H1 (cell line): ENCODE results near the gene CTSH. TPM values are rescaled to one million over a fixed set of nuclear protein-coding genes. Genes with fewer than 3 reads are reported as not detected.

ENCODE experiments used
- CTCF ChIA-PET: fragments of 300-600 bp; sonication (Branson Sonifier 250); formaldehyde crosslinking; loops from one replicate; lab custom pipeline; 2021; ENCODE audit not compliant: partially characterized antibody; lab: Charles Lee
- POLR2A ChIA-PET: fragments of 300-600 bp; sonication (Branson Sonifier 250); formaldehyde crosslinking; loops from one replicate; lab custom pipeline; 2021; ENCODE audit warnings: inconsistent platforms; ENCODE audit not compliant: partially characterized antibody; lab: Charles Lee
- DNase-seq, 2 experiments: peaks; one replicate each; pipeline versions ENCODE4 v3.0.0 to v3.0.0-alpha.2; 2010 to 2022; ENCODE audit warnings: low spot score in 2 of 2, low read depth in 1 of 2, mixed read lengths in 1 of 2
- FAIRE-seq: peaks from 2 replicates; lab custom pipeline; 2011; peaks lifted over from hg19 to GRCh38; lab: Jason Lieb, UNC
- H2AFZ ChIP-seq: 2 replicates; pipeline ENCODE4 v1.8.1; 2012; ENCODE audit warnings: low read length, inconsistent platforms
- H2AK5ac ChIP-seq: 2 replicates; pipeline ENCODE4 v1.6.1; 2013; ENCODE audit warnings: low read depth, low read length
- H2BK120ac ChIP-seq: replicated peaks from 2 replicates; pipeline ENCODE3; 2013; ENCODE audit warnings: low read depth, low read length, inconsistent platforms
- H2BK12ac ChIP-seq: 2 replicates; pipeline ENCODE4 v1.6.1; 2013; ENCODE audit warnings: low read depth, low read length
- H2BK15ac ChIP-seq: 2 replicates; pipeline ENCODE4 v1.6.1; 2013; ENCODE audit warnings: low read length
- H2BK20ac ChIP-seq: 2 replicates; pipeline ENCODE4 v1.6.1; 2013; ENCODE audit warnings: low read length
- H2BK5ac ChIP-seq: 2 replicates; pipeline ENCODE4 v1.6.1; 2013; ENCODE audit warnings: low read depth, low read length
- H3K14ac ChIP-seq: 2 replicates; pipeline ENCODE4 v1.6.1; 2013; ENCODE audit warnings: inconsistent platforms; ENCODE audit not compliant: insufficient read length
- H3K18ac ChIP-seq: 2 replicates; pipeline ENCODE4 v1.6.1; 2013; ENCODE audit warnings: low read length; ENCODE audit errors: extremely low read depth
- H3K23ac ChIP-seq: 2 replicates; pipeline ENCODE4 v1.6.1; 2013; ENCODE audit warnings: inconsistent platforms; ENCODE audit not compliant: insufficient read length
- H3K23me2 ChIP-seq: 2 replicates; pipeline ENCODE4 v1.6.1; 2013; ENCODE audit warnings: low read depth, low read length
- H3K27ac ChIP-seq: 2 replicates; pipeline ENCODE4 v1.6.1; 2011; ENCODE audit warnings: low read depth, low read length, inconsistent platforms
- H3K27me3 ChIP-seq, 4 experiments: replicated peaks in 1 of 4; 1 replicate in 1 of 4; 2 replicates in 3 of 4; pipeline versions ENCODE4 v1.6.1 to v1.8.1; 2011 to 2013; ENCODE audit warnings: low read length in 3 of 4, mild to moderate bottlenecking in 3 of 4, inconsistent platforms in 2 of 4, mixed read lengths in 2 of 4, moderate library complexity in 1 of 4; ENCODE audit not compliant: control insufficient read depth in 3 of 4, insufficient read depth in 3 of 4; ENCODE audit errors: extremely low read depth in 1 of 4
- H3K36me3 ChIP-seq, 4 experiments: 2 replicates each; pipeline versions ENCODE4 v1.6.1 to v1.8.1; 2011 to 2013; ENCODE audit warnings: mild to moderate bottlenecking in 4 of 4, low read length in 3 of 4, moderate library complexity in 2 of 4, control low read depth in 1 of 4, inconsistent platforms in 1 of 4; ENCODE audit not compliant: insufficient read depth in 4 of 4, control insufficient read depth in 2 of 4
- H3K4ac ChIP-seq: replicated peaks from 2 replicates; pipeline ENCODE3; 2013; ENCODE audit warnings: low read length, low read depth, mixed read lengths, inconsistent platforms; ENCODE audit not compliant: insufficient read length
- H3K4me1 ChIP-seq, 4 experiments: replicated peaks in 1 of 4; 1 replicate in 1 of 4; 2 replicates in 3 of 4; pipeline versions ENCODE4 v1.6.1 to v1.8.1; 2011 to 2013; ENCODE audit warnings: low read length in 3 of 4, inconsistent platforms in 2 of 4, mixed read lengths in 1 of 4; ENCODE audit not compliant: insufficient read depth in 4 of 4, control insufficient read depth in 3 of 4
- H3K4me2 ChIP-seq, 2 experiments: 2 replicates each; pipeline versions ENCODE4 v1.6.1 to v1.8.1; 2011 to 2013; ENCODE audit warnings: low read depth in 2 of 2, low read length in 2 of 2, control low read depth in 1 of 2, inconsistent platforms in 1 of 2, mild to moderate bottlenecking in 1 of 2; ENCODE audit not compliant: insufficient read depth in 1 of 2
- H3K4me3 ChIP-seq, 4 experiments: fragments of 200-600, 300-600 bp in 1 of 4; sonication (generic), shearing (Covaris generic), sonication (Bioruptor Twin) in 1 of 4; 2 replicates each; pipeline versions ENCODE4 v1.5.1 to v1.8.1; 2011 to 2016; ENCODE audit warnings: low read length in 4 of 4, low read depth in 3 of 4, control low read depth in 2 of 4, inconsistent platforms in 2 of 4, mild to moderate bottlenecking in 2 of 4, mixed read lengths in 1 of 4, moderate library complexity in 1 of 4; ENCODE audit not compliant: insufficient read depth in 2 of 4; ENCODE audit errors: extremely low read depth in 1 of 4
- H3K56ac ChIP-seq: replicated peaks from 2 replicates; pipeline ENCODE3; 2013; ENCODE audit warnings: low read depth, mild to moderate bottlenecking, mixed read lengths, low read length, inconsistent platforms; ENCODE audit not compliant: insufficient read length
- H3K79me1 ChIP-seq: 2 replicates; pipeline ENCODE4 v1.6.1; 2013; ENCODE audit warnings: low read depth, low read length, control low read depth
- H3K79me2 ChIP-seq, 2 experiments: 2 replicates each; pipeline versions ENCODE4 v1.6.1 to v1.8.1; 2012 to 2013; ENCODE audit warnings: low read length in 2 of 2, mild to moderate bottlenecking in 2 of 2, inconsistent platforms in 1 of 2; ENCODE audit not compliant: insufficient read depth in 2 of 2, control insufficient read depth in 1 of 2
- H3K9ac ChIP-seq, 4 experiments: replicated peaks in 1 of 4; 1 replicate in 1 of 4; 2 replicates in 3 of 4; pipeline versions ENCODE4 v1.6.1 to v1.8.1; 2011 to 2013; ENCODE audit warnings: low read depth in 3 of 4, low read length in 3 of 4, control low read depth in 2 of 4, mild to moderate bottlenecking in 2 of 4, moderate library complexity in 2 of 4, inconsistent platforms in 1 of 4; ENCODE audit errors: extremely low read depth in 1 of 4
- H3K9me3 ChIP-seq, 2 experiments: 2 replicates each; pipeline versions ENCODE4 v1.6.1 to v1.8.1; 2012 to 2013; ENCODE audit warnings: mild to moderate bottlenecking in 2 of 2, moderate library complexity in 2 of 2, control low read depth in 1 of 2, inconsistent platforms in 1 of 2, low read depth in 1 of 2, low read length in 1 of 2, mixed read lengths in 1 of 2; ENCODE audit not compliant: insufficient read depth in 2 of 2
- H4K20me1 ChIP-seq, 2 experiments: replicated peaks in 1 of 2; 2 replicates each; pipeline versions ENCODE3 to v1.8.1; 2011 to 2013; ENCODE audit warnings: inconsistent platforms in 2 of 2, low read length in 2 of 2, mild to moderate bottlenecking in 1 of 2; ENCODE audit not compliant: insufficient read depth in 2 of 2, control insufficient read depth in 1 of 2
- H4K5ac ChIP-seq: 2 replicates; pipeline ENCODE4 v1.6.1; 2013; ENCODE audit warnings: low read length, low read depth, mixed read lengths, inconsistent platforms; ENCODE audit not compliant: insufficient read length
- H4K8ac ChIP-seq: 2 replicates; pipeline ENCODE4 v1.8.0; 2013; ENCODE audit warnings: mild to moderate bottlenecking, moderate library complexity, low read length, inconsistent platforms; ENCODE audit not compliant: insufficient read depth; ENCODE audit errors: extremely low read depth
- H4K91ac ChIP-seq: replicated peaks from 2 replicates; pipeline ENCODE3; 2013; ENCODE audit warnings: low read length, mixed read lengths, inconsistent platforms; ENCODE audit not compliant: insufficient read length
- BCL11A ChIP-seq, 2 experiments: IDR thresholded peaks; one replicate each; pipeline ENCODE4 v1.6.1; 2011; ENCODE audit warnings: low read depth in 2 of 2, low read length in 2 of 2, mild to moderate bottlenecking in 2 of 2
- FOSL1 ChIP-seq: IDR thresholded peaks from 2 replicates; pipeline ENCODE4 v1.6.1; 2011; ENCODE audit warnings: mild to moderate bottlenecking, low read depth, low read length, moderate library complexity; ENCODE audit not compliant: insufficient read depth
- RNF2 ChIP-seq: fragments of 200-900, 300-1000 bp; sonication (generic); IDR thresholded peaks from 2 replicates; pipeline ENCODE4 v1.7.1; 2016; ENCODE audit warnings: borderline replicate concordance, low read depth, mild to moderate bottlenecking, antibody characterized with exemption, low read length; ENCODE audit not compliant: poor library complexity, severe bottlenecking; ENCODE audit errors: missing control alignments
- TEAD4 ChIP-seq: IDR thresholded peaks from 2 replicates; pipeline ENCODE4 v1.6.1; 2012; ENCODE audit warnings: low read depth, low read length, inconsistent platforms, mixed read lengths
- WGBS, 2 experiments: shearing (Covaris generic) in 1 of 2; methylation state at CpG; one replicate each; pipeline versions ENCODE4 v1.1.6 to v1.1.7; 2013 to 2015; ENCODE audit warnings: low lambda C conversion rate in 2 of 2, mixed read lengths in 2 of 2, inconsistent platforms in 1 of 2, low coverage in 1 of 2, missing lambda C conversion rate in 1 of 2; ENCODE audit not compliant: insufficient replicate concordance in 2 of 2, insufficient coverage in 1 of 2, insufficient read length in 1 of 2; ENCODE audit errors: extremely low coverage in 1 of 2, missing lambda C conversion rate in 1 of 2; 5-methylcytosine and 5-hydroxymethylcytosine counted together
- polyA plus RNA-seq, 7 experiments: library from polyadenylated mRNA; depleted of rRNA in 3 of 7; stranded (reverse) in 5 of 7; unstranded in 2 of 7; fragments of >200 nt in 5 of 7; fragments of 200-250 nt in 2 of 7; gene quantifications; 1 replicate in 5 of 7; 2 replicates in 1 of 7; 4 replicates in 1 of 7; pipeline versions ENCODE4 v1.2.1 to v1.2.3, GENCODE V29; 2011 to 2013; ENCODE audit warnings: missing spikeins in 2 of 7, mixed read lengths in 2 of 7
- total RNA-seq: library from RNA; stranded (reverse); fragmentation: NEBNext Ultra II Directional; extraction: Animal tissue kit (Norgen Biotek cat#: 25700); gene quantifications from 2 replicates; pipeline ENCODE4 v1.2.1, GENCODE V29; 2021

The CTSH gene
- total and polyA plus RNA-seq, 2 of the 8 experiments (the other 6 are each of a cell fraction or from before 2014, with no cell fraction given) = 34.0 to 36.8 TPM

DNA sequence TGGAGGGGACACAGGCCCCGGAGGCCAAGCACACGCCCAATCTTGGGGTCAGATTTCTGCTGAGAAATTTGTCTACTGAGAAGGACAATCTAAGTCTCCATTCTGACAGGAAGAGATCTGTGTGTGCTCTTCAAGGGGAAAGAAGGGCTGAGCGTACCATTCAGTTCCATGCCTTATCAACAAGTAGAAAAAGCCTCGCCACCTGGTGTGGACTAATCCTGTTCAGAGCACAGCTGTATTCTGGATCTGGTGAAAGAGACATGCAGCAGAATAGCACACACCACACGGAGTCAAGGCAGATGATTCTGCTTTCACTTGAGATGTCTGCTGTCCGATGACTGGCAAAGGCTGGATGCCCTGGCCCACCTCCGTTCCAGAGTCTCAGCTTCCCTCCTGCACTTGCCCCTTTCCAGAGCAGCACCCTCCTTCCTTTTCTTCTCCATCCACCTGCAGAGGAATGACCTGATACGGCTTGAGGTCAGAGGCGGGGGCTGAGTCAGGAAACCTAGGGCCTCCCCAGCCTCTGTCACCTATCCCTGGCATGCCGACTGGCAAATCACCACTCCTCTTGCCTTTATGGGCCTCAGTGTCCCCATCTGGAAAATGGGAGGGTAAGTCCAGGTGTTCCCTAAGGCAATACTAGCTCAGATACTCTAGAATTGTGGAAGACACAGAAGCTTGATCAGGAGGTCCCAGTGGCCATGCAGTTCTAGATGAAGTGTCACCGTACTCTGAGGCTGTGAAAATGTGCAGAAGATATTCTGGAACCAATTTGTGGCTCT, 36.9 kb upstream of the CTSH start:
- H3K14ac ChIP-seq = no peak overlapping the region
- no peak overlapping the region for H3K4ac ChIP-seq
- no peak overlapping the region for H3K4me3 ChIP-seq
- ChIA-PET CTCF (interaction anchor here (0.8 to 8.1 kb wide), 20 partner anchors 10 to 203 kb away, joined by 3 to 123 read pairs (median 6); no protein-coding TSS in a partner anchor), POLR2A (interaction anchor here (4.5 kb wide), 1 partner anchor 72 kb away, joined by 20 read pairs; no protein-coding TSS in a partner anchor)
- H2BK20ac ChIP-seq = no peak overlapping the region
- H3K27ac ChIP-seq = no peak overlapping the region
- DNase-seq (no peak), FAIRE-seq (no peak)
- no peaks in the 10 kb centered on the region for H3K79me1 ChIP-seq
- no peak overlapping the region for H4K91ac ChIP-seq
- H3K4me1 ChIP-seq = no peaks in the 10 kb centered on the region; a peak in 2 of 7 replicates
- WGBS, 2 experiments = 93% methylated on average over 11 of the region's 11 CpGs; no CpG with 5 or more reads in 1 of the 2 experiments
- no peak overlapping the region for H4K5ac ChIP-seq
- TF ChIP-seq BCL11A (IDR thresholded peaks at IDR 0.05; ENCODE audit: low read depth in 2 of 2, low read length in 2 of 2) (no peak), RNF2 (no peak), TEAD4 (no peak), FOSL1 (no peak)
- H3K18ac ChIP-seq = no peak overlapping the region
- no peaks in the 10 kb centered on the region for H3K79me2 ChIP-seq
- H3K9ac ChIP-seq = no peak overlapping the region
- H3K56ac ChIP-seq = no peak overlapping the region
- H3K23ac ChIP-seq = no peak overlapping the region
- H2AK5ac ChIP-seq = no peak overlapping the region
- H3K9me3 ChIP-seq = no peaks in the 10 kb centered on the region
- no peak overlapping the region for H2BK15ac ChIP-seq
- H2BK120ac ChIP-seq = no peak overlapping the region
- no peak overlapping the region for H4K8ac ChIP-seq
- H3K4me2 ChIP-seq = no peak overlapping the region
- no peaks in the 10 kb centered on the region for H3K36me3 ChIP-seq
- H3K27me3 ChIP-seq = peaks cover 0 to 13% (median 8%) of the 10 kb centered on the region in 4 experiments; a peak in 3 of 7 replicates
- H2BK5ac ChIP-seq = no peak overlapping the region
- H3K23me2 ChIP-seq = no peaks in the 10 kb centered on the region
- no peaks in the 10 kb centered on the region for H4K20me1 ChIP-seq
- H2BK12ac ChIP-seq = no peak overlapping the region
- H2AFZ ChIP-seq = no peak overlapping the region
